ENCODE data around the gene ABCC11. TPM values are rescaled to one million over a fixed set of nuclear protein-coding genes. Genes with fewer than 3 reads are reported as not detected.

The ABCC11 gene
- total RNA-seq, 1 experiment from 2014 or later, result 0.83 TPM

DNA sequence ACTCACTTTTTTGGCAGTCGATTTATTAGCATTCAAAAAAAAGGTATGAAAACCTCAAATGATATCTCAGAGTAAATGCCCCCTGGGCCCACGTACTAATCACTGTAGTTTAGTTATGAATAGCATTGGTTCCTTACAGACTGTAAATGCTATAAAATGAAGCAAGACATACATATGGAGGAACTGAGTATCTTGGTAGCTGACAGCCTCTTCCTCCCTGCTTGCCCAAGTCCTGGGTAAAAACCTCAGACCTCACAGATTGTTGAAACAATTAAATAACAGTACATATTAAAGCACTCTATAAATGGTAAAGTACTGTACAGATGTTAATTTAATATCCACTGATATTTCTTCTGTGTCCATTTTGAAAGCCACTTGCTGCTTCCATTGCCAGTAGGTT is 33.2 kb upstream of the ABCC11 start:
- Histone ChIP-seq H4K20me1 (ENCODE audit: insufficient read depth) (no peaks in the 10 kb centered on the region), H2AFZ (no peak overlapping the region), H3K9me3 (ENCODE audit: insufficient read depth, low read depth) (no peaks in the 10 kb centered on the region), H3K27ac (no peak overlapping the region), H3K9me2 (ENCODE audit: insufficient read depth) (no peaks in the 10 kb centered on the region), H3K4me2 (no peak overlapping the region), H3K4me3 (no peak overlapping the region), H3K27me3 (ENCODE audit: insufficient read depth, low read depth) (no peaks in the 10 kb centered on the region), H3F3A (ENCODE audit: insufficient read depth, low read depth) (no peaks in the 10 kb centered on the region), H3K36me3 (ENCODE audit: low read depth) (peaks cover 28% of the 10 kb centered on the region), H3K79me2 (ENCODE audit: low read depth) (no peaks in the 10 kb centered on the region), H3K4me1 (replicated peaks; ENCODE audit: insufficient read depth) (no peaks in the 10 kb centered on the region)
- DNase-seq, result no peak
- POLR2A ChIA-PET (ENCODE audit: unreplicated experiment), result no interaction called here
- BruUV-seq (replicated peaks), result no TSS peak
- CTCF ChIA-PET, result no interaction called here
- intact Hi-C loops (cut with micrococcal nuclease; ENCODE audit: unreplicated experiment), result no loop called here
- TF ChIP-seq, protein P1, sequence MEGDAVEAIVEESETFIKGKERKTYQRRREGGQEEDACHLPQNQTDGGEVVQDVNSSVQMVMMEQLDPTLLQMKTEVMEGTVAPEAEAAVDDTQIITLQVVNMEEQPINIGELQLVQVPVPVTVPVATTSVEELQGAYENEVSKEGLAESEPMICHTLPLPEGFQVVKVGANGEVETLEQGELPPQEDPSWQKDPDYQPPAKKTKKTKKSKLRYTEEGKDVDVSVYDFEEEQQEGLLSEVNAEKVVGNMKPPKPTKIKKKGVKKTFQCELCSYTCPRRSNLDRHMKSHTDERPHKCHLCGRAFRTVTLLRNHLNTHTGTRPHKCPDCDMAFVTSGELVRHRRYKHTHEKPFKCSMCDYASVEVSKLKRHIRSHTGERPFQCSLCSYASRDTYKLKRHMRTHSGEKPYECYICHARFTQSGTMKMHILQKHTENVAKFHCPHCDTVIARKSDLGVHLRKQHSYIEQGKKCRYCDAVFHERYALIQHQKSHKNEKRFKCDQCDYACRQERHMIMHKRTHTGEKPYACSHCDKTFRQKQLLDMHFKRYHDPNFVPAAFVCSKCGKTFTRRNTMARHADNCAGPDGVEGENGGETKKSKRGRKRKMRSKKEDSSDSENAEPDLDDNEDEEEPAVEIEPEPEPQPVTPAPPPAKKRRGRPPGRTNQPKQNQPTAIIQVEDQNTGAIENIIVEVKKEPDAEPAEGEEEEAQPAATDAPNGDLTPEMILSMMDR (conservative IDR thresholded peaks at IDR 0.05), result no peak
- TF ChIP-seq EZH2 (IDR thresholded peaks at IDR 0.05; ENCODE audit: low read depth), result no peak

DNA sequence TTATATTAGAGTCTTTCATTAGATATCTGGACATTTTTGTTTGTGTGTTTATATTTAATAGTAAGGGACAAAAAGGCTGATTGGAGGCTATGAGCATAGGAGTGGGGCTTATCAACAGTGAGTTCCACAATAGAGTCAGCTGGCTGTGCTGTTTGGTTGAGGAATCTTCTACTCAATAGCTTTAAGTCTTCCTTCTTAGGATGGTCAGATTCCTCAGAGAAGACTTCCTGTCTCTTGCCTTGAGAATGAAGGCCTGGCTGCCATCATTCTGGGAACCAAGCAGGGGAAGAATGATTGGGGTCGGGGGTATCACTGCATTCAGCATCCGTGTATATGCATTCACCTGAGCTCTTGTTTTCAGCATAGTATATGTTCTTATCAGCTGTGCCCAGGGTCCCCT is 31.9 kb upstream of the ABCC11 start:
- Histone ChIP-seq H3F3A (ENCODE audit: insufficient read depth, low read depth) (no peaks in the 10 kb centered on the region), H3K36me3 (ENCODE audit: low read depth) (peaks cover 16% of the 10 kb centered on the region), H3K79me2 (ENCODE audit: low read depth) (no peaks in the 10 kb centered on the region), H3K4me1 (replicated peaks; ENCODE audit: insufficient read depth) (no peaks in the 10 kb centered on the region), H3K27me3 (ENCODE audit: insufficient read depth, low read depth) (no peaks in the 10 kb centered on the region), H3K9me2 (ENCODE audit: insufficient read depth) (no peaks in the 10 kb centered on the region), H2AFZ (no peak overlapping the region), H4K20me1 (ENCODE audit: insufficient read depth) (no peaks in the 10 kb centered on the region), H3K27ac (no peak overlapping the region), H3K9me3 (ENCODE audit: insufficient read depth, low read depth) (no peaks in the 10 kb centered on the region), H3K4me2 (no peak overlapping the region), H3K4me3 (no peak overlapping the region)
- POLR2A ChIA-PET (ENCODE audit: unreplicated experiment), result interaction anchor here (0.7 kb wide), 1 partner anchor 417 kb away, joined by 3 read pairs; no protein-coding TSS in a partner anchor
- intact Hi-C loops (cut with micrococcal nuclease; ENCODE audit: unreplicated experiment), result no loop called here
- CTCF ChIA-PET, result interaction anchor here (0.5 kb wide), 1 partner anchor 22 kb away, joined by 6 read pairs; no protein-coding TSS in a partner anchor
- BruUV-seq (replicated peaks), result no TSS peak
- no peak for TF ChIP-seq EZH2 (IDR thresholded peaks at IDR 0.05; ENCODE audit: low read depth)
- TF ChIP-seq, protein P1 (conservative IDR thresholded peaks at IDR 0.05), result no peak
- no peak for DNase-seq

DNA sequence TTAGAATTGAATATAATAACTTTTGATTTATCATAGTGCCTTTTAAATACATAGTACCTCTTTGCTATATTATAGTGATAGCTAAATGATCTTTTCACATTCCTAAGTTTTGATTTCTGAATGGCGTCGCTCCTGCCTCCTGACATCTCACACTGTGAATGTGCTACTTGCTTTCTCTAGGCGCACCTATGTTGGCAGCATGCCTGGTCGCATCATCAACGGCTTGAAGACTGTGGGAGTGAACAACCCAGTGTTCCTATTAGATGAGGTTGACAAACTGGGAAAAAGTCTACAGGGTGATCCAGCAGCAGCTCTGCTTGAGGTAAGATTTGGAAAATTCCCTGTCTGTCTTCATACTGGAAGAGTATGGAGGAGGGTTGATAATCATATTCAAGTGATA is 29.8 kb upstream of the ABCC11 start:
- Histone ChIP-seq H3K27me3 (ENCODE audit: insufficient read depth, low read depth) (no peaks in the 10 kb centered on the region), H3K4me2 (no peak overlapping the region), H3F3A (ENCODE audit: insufficient read depth, low read depth) (no peaks in the 10 kb centered on the region), H3K9me3 (ENCODE audit: insufficient read depth, low read depth) (no peaks in the 10 kb centered on the region), H3K4me1 (replicated peaks; ENCODE audit: insufficient read depth) (no peaks in the 10 kb centered on the region), H3K4me3 (no peak overlapping the region), H3K9me2 (ENCODE audit: insufficient read depth) (no peaks in the 10 kb centered on the region), H3K36me3 (ENCODE audit: low read depth) (peaks cover 11% of the 10 kb centered on the region), H4K20me1 (ENCODE audit: insufficient read depth) (no peaks in the 10 kb centered on the region), H3K79me2 (ENCODE audit: low read depth) (no peaks in the 10 kb centered on the region), H3K27ac (no peak overlapping the region), H2AFZ (no peak overlapping the region)
- DNase-seq, result no peak
- no peak for TF ChIP-seq EZH2 (IDR thresholded peaks at IDR 0.05; ENCODE audit: low read depth)
- TF ChIP-seq, protein P1 (conservative IDR thresholded peaks at IDR 0.05), result no peak
- no TSS peak for BruUV-seq (replicated peaks)
- ChIA-PET POLR2A (ENCODE audit: unreplicated experiment) (no interaction called here), CTCF (no interaction called here)
- intact Hi-C loops (cut with micrococcal nuclease; ENCODE audit: unreplicated experiment), result no loop called here
